ENCODE data around the gene IGFBP1. TPM values are rescaled to one million over a fixed set of nuclear protein-coding genes. Genes with fewer than 3 reads are reported as not detected.

Gene IGFBP1
- total and polyA plus RNA-seq, 2 of the 13 experiments (the other 11 are each of a cell fraction or from before 2014, with no cell fraction given), result 5.4 to 885 TPM

- no peak for TF ChIP-seq ZMAT5 (CRISPR knock-in tag; IDR thresholded peaks at IDR 0.05; ENCODE audit: borderline replicate concordance, low read depth)
- peak; percentile 86; the same call in 1 of the 2 replicates for TF ChIP-seq AKAP8 (CRISPR knock-in tag; IDR thresholded peaks at IDR 0.05)
- TF ChIP-seq CHD2 (IDR thresholded peaks at IDR 0.05; ENCODE audit: low read depth, low read length), result peak; percentile 17; the same call in 1 of the 2 replicates
- no peak for TF ChIP-seq ZNF251 (CRISPR knock-in tag; IDR thresholded peaks at IDR 0.05)
- TF ChIP-seq PHF8 (CRISPR knock-in tag; IDR thresholded peaks at IDR 0.05), result no peak; the same call in 1 of the 2 replicates
- no peak for TF ChIP-seq ZNF296 (CRISPR knock-in tag; conservative IDR thresholded peaks at IDR 0.05)
- no peak for TF ChIP-seq TAF15 (IDR thresholded peaks at IDR 0.05; ENCODE audit: low read depth, low read length, poor library complexity, severe bottlenecking)
- no peak for TF ChIP-seq ZNF850 (CRISPR knock-in tag; conservative IDR thresholded peaks at IDR 0.05)
- no peak for TF ChIP-seq HNF4G (IDR thresholded peaks at IDR 0.05; ENCODE audit: borderline replicate concordance, low read depth, low read length)
- TF ChIP-seq HNF4G (CRISPR knock-in tag; IDR thresholded peaks at IDR 0.05; ENCODE audit: borderline replicate concordance, low read depth), result peak; percentile 57; the same call in 1 of the 2 replicates
- 0 out of 2 replicates have a peak, but pooled peaks have one; percentile 36 for TF ChIP-seq TFAP4 (IDR thresholded peaks at IDR 0.05; ENCODE audit: borderline replicate concordance, low read depth)
- TF ChIP-seq ZNF562 (CRISPR knock-in tag; IDR thresholded peaks at IDR 0.05; ENCODE audit: borderline replicate concordance), result no peak
- peak; percentile 68; the same call in 1 of the 2 replicates for TF ChIP-seq ZNF747 (CRISPR knock-in tag; IDR thresholded peaks at IDR 0.05; ENCODE audit: borderline replicate concordance)
- no peak; the same call in 1 of the 2 replicates for TF ChIP-seq DNMT3B (CRISPR knock-in tag; conservative IDR thresholded peaks at IDR 0.05)
- no peak for TF ChIP-seq GTF3A (CRISPR knock-in tag; conservative IDR thresholded peaks at IDR 0.05)
- TF ChIP-seq SOX6 (IDR thresholded peaks at IDR 0.05), result no peak
- TF ChIP-seq SOX6 (CRISPR knock-in tag; IDR thresholded peaks at IDR 0.05), result peak; percentile 28
- peak; percentile 94 for TF ChIP-seq ZNF232 (CRISPR knock-in tag; IDR thresholded peaks at IDR 0.05; ENCODE audit: borderline replicate concordance)
- TF ChIP-seq POGZ (CRISPR knock-in tag; IDR thresholded peaks at IDR 0.05), result peak; percentile 28; the same call in 1 of the 2 replicates
- no peak for TF ChIP-seq HMGXB4 (CRISPR knock-in tag; IDR thresholded peaks at IDR 0.05; ENCODE audit: borderline replicate concordance in 1 of 2, low read depth in 1 of 2)
- TF ChIP-seq RORA (CRISPR knock-in tag; IDR thresholded peaks at IDR 0.05), result no peak
- no peak for TF ChIP-seq ZNF234 (CRISPR knock-in tag; conservative IDR thresholded peaks at IDR 0.05)
- TF ChIP-seq SMYD3 (CRISPR knock-in tag; IDR thresholded peaks at IDR 0.05), result peak; percentile 77; the same call in 1 of the 2 replicates
- TF ChIP-seq DRAP1 (CRISPR knock-in tag; IDR thresholded peaks at IDR 0.05), result 0 out of 2 replicates have a peak, but pooled peaks have one; percentile 11
- TF ChIP-seq DR1 (CRISPR knock-in tag; IDR thresholded peaks at IDR 0.05), result no peak
These were observed 4.2 kb downstream of the IGFBP1 start (continued) for GRCh38 chr7:45892407-45893035.

All from HepG2 (cell line).